CD14-positive monocyte (primary cell): ENCODE results near the gene CCDC77. TPM values are rescaled to one million over a fixed set of nuclear protein-coding genes. Genes with fewer than 3 reads are reported as not detected.

Experiments used
- DNase-seq, 3 donors: peaks; one replicate each; pipeline ENCODE4 v3.0.0-alpha.2; 2011 to 2022
- H2AFZ ChIP-seq: 2 replicates; pipeline ENCODE4 v1.6.0; 2012; ENCODE audit warnings: mild to moderate bottlenecking, low read depth, low read length, inconsistent platforms; ENCODE audit not compliant: insufficient read depth, poor library complexity, severe bottlenecking
- H3K27ac ChIP-seq, 2 donors: 1 replicate in 1 of 2; 2 replicates in 1 of 2; pipeline ENCODE4 v1.5.1; 2012 to 2013; ENCODE audit warnings: low read length in 2 of 2, control low read depth in 1 of 2, inconsistent platforms in 1 of 2, low read depth in 1 of 2, mild to moderate bottlenecking in 1 of 2
- H3K27me3 ChIP-seq, 2 donors: one replicate each; pipeline versions ENCODE4 v1.6.0 to v1.6.1; 2011 to 2013; ENCODE audit warnings: low read length in 2 of 2; ENCODE audit not compliant: control insufficient read depth in 2 of 2, insufficient read depth in 2 of 2
- H3K36me3 ChIP-seq, 2 donors: replicated peaks in 1 of 2; 1 replicate in 1 of 2; 2 replicates in 1 of 2; pipeline versions ENCODE4 v1.5.1 to v1.6.1; 2012 to 2013; ENCODE audit warnings: low read length in 2 of 2, control low read depth in 1 of 2, inconsistent platforms in 1 of 2, mild to moderate bottlenecking in 1 of 2; ENCODE audit not compliant: insufficient read depth in 2 of 2, control insufficient read depth in 1 of 2
- H3K4me1 ChIP-seq, 2 donors: 1 replicate in 1 of 2; 2 replicates in 1 of 2; pipeline versions ENCODE4 v1.5.1 to v1.6.1; 2012 to 2013; ENCODE audit warnings: low read length in 2 of 2, control low read depth in 1 of 2, inconsistent platforms in 1 of 2, mild to moderate bottlenecking in 1 of 2, moderate library complexity in 1 of 2; ENCODE audit not compliant: insufficient read depth in 2 of 2, control insufficient read depth in 1 of 2
- H3K4me2 ChIP-seq: replicated peaks from 2 replicates; pipeline ENCODE3; 2012; ENCODE audit warnings: low read length, moderate library complexity, mild to moderate bottlenecking; ENCODE audit not compliant: poor library complexity, severe bottlenecking; ENCODE audit errors: extremely low read depth
- H3K4me3 ChIP-seq, 3 experiments: fragments of 200-600 bp in 1 of 3; sonication (generic) in 1 of 3; replicated peaks in 1 of 3; 1 replicate in 2 of 3; 2 replicates in 1 of 3; pipeline ENCODE4 v1.5.1; 2011 to 2013; ENCODE audit warnings: low read length in 3 of 3, mild to moderate bottlenecking in 3 of 3, control low read depth in 2 of 3, low read depth in 2 of 3, inconsistent platforms in 1 of 3, moderate library complexity in 1 of 3
- H3K79me2 ChIP-seq: 2 replicates; pipeline ENCODE4 v1.6.0; 2012; ENCODE audit warnings: mild to moderate bottlenecking, control low read depth, inconsistent platforms, low read length, moderate library complexity; ENCODE audit not compliant: insufficient read depth
- H3K9ac ChIP-seq: 2 replicates; pipeline ENCODE4 v1.6.0; 2017; ENCODE audit warnings: low read length, mild to moderate bottlenecking; ENCODE audit not compliant: insufficient read depth, poor library complexity, severe bottlenecking
- H3K9me3 ChIP-seq, 2 donors: replicated peaks in 1 of 2; 1 replicate in 1 of 2; 2 replicates in 1 of 2; pipeline versions ENCODE4 v1.5.1 to v1.6.1; 2012 to 2013; ENCODE audit warnings: low read length in 2 of 2, control low read depth in 1 of 2; ENCODE audit not compliant: control insufficient read depth in 1 of 2, insufficient read depth in 1 of 2
- H4K20me1 ChIP-seq: 2 replicates; pipeline ENCODE4 v1.6.0; 2012; ENCODE audit warnings: mild to moderate bottlenecking, low read length, control low read depth, moderate library complexity; ENCODE audit not compliant: insufficient read depth
- H3K27ac Mint-ChIP-seq, 7 donors: one replicate each; pipeline ENCODE4 v1.8.0; 2020; ENCODE audit warnings: mild to moderate bottlenecking in 7 of 7, mixed read lengths in 7 of 7, moderate library complexity in 6 of 7, inconsistent platforms in 2 of 7
- H3K27me3 Mint-ChIP-seq, 3 donors: one replicate each; pipeline ENCODE4 v1.8.0; 2021 to 2022; ENCODE audit warnings: low read depth in 3 of 3, mild to moderate bottlenecking in 3 of 3, mixed read lengths in 3 of 3, moderate library complexity in 3 of 3, inconsistent platforms in 1 of 3
- H3K36me3 Mint-ChIP-seq, 2 donors: one replicate each; pipeline ENCODE4 v1.8.0; 2020; ENCODE audit warnings: mixed read lengths in 2 of 2, inconsistent platforms in 1 of 2, mild to moderate bottlenecking in 1 of 2
- H3K4me1 Mint-ChIP-seq: one replicate; pipeline ENCODE4 v1.8.0; 2020; ENCODE audit warnings: mild to moderate bottlenecking, mixed read lengths
- H3K4me3 Mint-ChIP-seq, 2 donors: one replicate each; pipeline ENCODE4 v1.8.0; 2020; ENCODE audit warnings: mild to moderate bottlenecking in 2 of 2, mixed read lengths in 2 of 2, moderate library complexity in 1 of 2
- H3K9me3 Mint-ChIP-seq, 7 donors: one replicate each; pipeline ENCODE4 v1.8.0; 2020 to 2022; ENCODE audit warnings: mixed read lengths in 7 of 7, mild to moderate bottlenecking in 6 of 7, moderate library complexity in 6 of 7, inconsistent platforms in 2 of 7
- CTCF ChIP-seq: fragments of 200-600 bp; IDR thresholded peaks from one replicate; pipeline ENCODE4 v1.8.0; 2022; ENCODE audit warnings: antibody characterized with exemption, mild to moderate bottlenecking
- WGBS: methylation state at CpG from one replicate; pipeline ENCODE4 v1.1.5; 2013; ENCODE audit warnings: missing lambda C conversion rate; ENCODE audit not compliant: insufficient coverage; 5-methylcytosine and 5-hydroxymethylcytosine counted together
- intact Hi-C, 2 donors: fragments of 100-400 bp; cut with micrococcal nuclease; formaldehyde crosslinking; loops; one replicate each; pipeline versions ENCODE4 v1.15.0 to v1.15.1; 2023
- polyA plus RNA-seq, 3 donors: library from polyadenylated mRNA; depleted of rRNA in 1 of 3; unstranded in 2 of 3; stranded (reverse) in 1 of 3; fragments of 300-500 nt in 2 of 3; fragments of >200 nt in 1 of 3; fragmentation: Illumina TruSeq in 2 of 3; gene quantifications; 1 replicate in 2 of 3; 2 replicates in 1 of 3; pipeline ENCODE4 v1.2.3, GENCODE V29; 2012 to 2021

Gene CCDC77
- polyA plus RNA-seq, 3 donors: 4.1 to 7.7 (median 5.1) TPM

- H3K36me3 Mint-ChIP-seq: peaks cover 3 to 15% of the 10 kb centered on the region in 2 donors
- no peaks in the 10 kb centered on the region for H3K9me3 Mint-ChIP-seq
- WGBS: 88% methylated on average over 5 of the region's 8 CpGs
- no peak overlapping the region for H3K27ac Mint-ChIP-seq
- H3K9me3 ChIP-seq: no peaks in the 10 kb centered on the region
- no peak for DNase-seq
- intact Hi-C loops: loop anchor here in 1 of 2 donors (1.0 kb wide), 1 partner anchor 12 kb away; the partner anchor contains the start of gene KDM5A
- H3K36me3 ChIP-seq: no peaks in the 10 kb centered on the region
- no peak for TF ChIP-seq CTCF
- no peak overlapping the region for H3K9ac ChIP-seq
- peak overlapping the region; percentile 21 to 93 (median 92) for H3K4me3 ChIP-seq
- H3K4me1 Mint-ChIP-seq: no peaks in the 10 kb centered on the region
- H3K27me3 ChIP-seq: no peaks in the 10 kb centered on the region
- H3K79me2 ChIP-seq: peaks cover 26% of the 10 kb centered on the region
- peaks cover 12 to 16% of the 10 kb centered on the region in 2 donors for H3K4me1 ChIP-seq
- no peaks in the 10 kb centered on the region for H4K20me1 ChIP-seq
- H3K4me2 ChIP-seq: peak overlapping the region; percentile 88
- H3K4me3 Mint-ChIP-seq: no peak overlapping the region
- no peaks in the 10 kb centered on the region for H3K27me3 Mint-ChIP-seq
- peak overlapping the region; percentile 94 for H2AFZ ChIP-seq
- peak overlapping the region in 1 of 2 donors; percentile 80 for H3K27ac ChIP-seq
Measured at GRCh38 chr12:400828-401227, 616 bp upstream of the CCDC77 start.

GRCh38 chr12:402029-402389, 565 bp downstream of the CCDC77 start:
- no peaks in the 10 kb centered on the region for H3K27me3 Mint-ChIP-seq
- TF ChIP-seq CTCF: peak; percentile 0
- Histone ChIP-seq H3K9me3 (no peaks in the 10 kb centered on the region), H3K4me3 (peak overlapping the region; percentile 81 to 93 (median 92)), H4K20me1 (no peaks in the 10 kb centered on the region), H3K79me2 (peaks cover 27% of the 10 kb centered on the region), H3K27me3 (no peaks in the 10 kb centered on the region), H3K4me2 (peak overlapping the region; percentile 88), H3K36me3 (no peaks in the 10 kb centered on the region), H3K27ac (peak overlapping the region; percentile 69 to 80), H2AFZ (peak overlapping the region; percentile 94), H3K9ac (peak overlapping the region; percentile 73), H3K4me1 (peaks cover 15 to 26% of the 10 kb centered on the region in 2 donors)
- WGBS: 0% methylated on average over 1 of the region's 8 CpGs
- no peak overlapping the region for H3K4me3 Mint-ChIP-seq
- H3K4me1 Mint-ChIP-seq: peaks cover 9% of the 10 kb centered on the region
- no peaks in the 10 kb centered on the region for H3K9me3 Mint-ChIP-seq
- no peak for DNase-seq
- peaks cover 3 to 20% of the 10 kb centered on the region in 2 donors for H3K36me3 Mint-ChIP-seq
- intact Hi-C loops: no loop called here
- H3K27ac Mint-ChIP-seq: no peak overlapping the region
